Gastrocnemius medialis (tissue), 4 donors: ENCODE measurements around the gene AMBRA1. TPM values are rescaled to one million over a fixed set of nuclear protein-coding genes. Genes with fewer than 3 reads are reported as not detected.

Experiments used
- ATAC-seq, 2 donors: fragments of 150-250 bp; one replicate each; pipeline ENCODE4 v1.9.1; 2016
- DNase-seq, 2 donors: peaks; one replicate each; pipeline ENCODE4 v3.0.0-alpha.2; 2019
- H3K27ac ChIP-seq, 4 donors: fragments of 200-600 bp; sonication (generic); 1 replicate in 1 of 4; 2 replicates in 3 of 4; pipeline ENCODE4 v1.5.1; 2016 to 2018; ENCODE audit warnings: mild to moderate bottlenecking in 2 of 4, moderate library complexity in 1 of 4
- H3K27me3 ChIP-seq, 3 donors: fragments of 200-600 bp; sonication (generic) in 2 of 3; 1 replicate in 1 of 3; 2 replicates in 2 of 3; pipeline versions ENCODE4 v1.5.1 to v1.6.0; 2016 to 2019; ENCODE audit warnings: mild to moderate bottlenecking in 1 of 3, moderate library complexity in 1 of 3
- H3K36me3 ChIP-seq, 2 donors: fragments of 200-600 bp; sonication (generic) in 1 of 2; one replicate each; pipeline ENCODE4 v1.5.1; 2017 to 2018
- H3K4me1 ChIP-seq, 2 donors: fragments of 200-600 bp; sonication (generic) in 1 of 2; one replicate each; pipeline ENCODE4 v1.5.1; 2016 to 2017; ENCODE audit warnings: mild to moderate bottlenecking in 2 of 2
- H3K4me3 ChIP-seq, 4 donors: fragments of 200-600 bp; sonication (generic) in 3 of 4; 1 replicate in 1 of 4; 2 replicates in 3 of 4; pipeline ENCODE4 v1.5.1; 2016 to 2019; ENCODE audit warnings: mild to moderate bottlenecking in 2 of 4
- H3K9me3 ChIP-seq, 3 donors: fragments of 200-600 bp; sonication (generic) in 2 of 3; 1 replicate in 1 of 3; 2 replicates in 2 of 3; pipeline ENCODE4 v1.5.1; 2016 to 2019
- POLR2A ChIP-seq, 2 donors: fragments of 450-650 bp; IDR thresholded peaks; one replicate each; pipeline ENCODE4 v1.6.1; 2017; ENCODE audit warnings: antibody characterized with exemption in 2 of 2, mild to moderate bottlenecking in 2 of 2, moderate library complexity in 2 of 2
- in situ Hi-C, 4 donors: fragments of 200-750 bp; cut with MboI; loops; one replicate each; pipeline versions ENCODE4 v1.15.0 to v1.8.0; 2017; ENCODE audit warnings: low sequenced_read_pairs in 4 of 4
- intact Hi-C: fragments of 100-400 bp; cut with DNase I; formaldehyde crosslinking; loops from one replicate; pipeline ENCODE4 v1.15.1; 2023; ENCODE audit warnings: low total_unique reads
- total RNA-seq, 4 donors: library from RNA; depleted of rRNA; stranded (reverse); fragments of >200 nt; gene quantifications; one replicate each; pipeline versions ENCODE4 v1.1.0 to v1.2.3, GENCODE V29; 2016
- TF ChIP-seq, protein P1 (sequence below), 5 experiments: fragments of 450-650 bp in 3 of 5; fragments of 200-600 bp in 2 of 5; sonication (generic) in 2 of 5; IDR thresholded peaks in 4 of 5; conservative IDR thresholded peaks in 1 of 5; 1 replicate in 4 of 5; 2 replicates in 1 of 5; pipeline ENCODE4 v1.5.1; 2016 to 2019; ENCODE audit warnings: antibody characterized with exemption in 5 of 5, mild to moderate bottlenecking in 3 of 5, moderate library complexity in 3 of 5

Gene AMBRA1
- total RNA-seq, 4 donors from 2014 or later = 17.3 to 24.3 (median 20.7) TPM

DNA sequence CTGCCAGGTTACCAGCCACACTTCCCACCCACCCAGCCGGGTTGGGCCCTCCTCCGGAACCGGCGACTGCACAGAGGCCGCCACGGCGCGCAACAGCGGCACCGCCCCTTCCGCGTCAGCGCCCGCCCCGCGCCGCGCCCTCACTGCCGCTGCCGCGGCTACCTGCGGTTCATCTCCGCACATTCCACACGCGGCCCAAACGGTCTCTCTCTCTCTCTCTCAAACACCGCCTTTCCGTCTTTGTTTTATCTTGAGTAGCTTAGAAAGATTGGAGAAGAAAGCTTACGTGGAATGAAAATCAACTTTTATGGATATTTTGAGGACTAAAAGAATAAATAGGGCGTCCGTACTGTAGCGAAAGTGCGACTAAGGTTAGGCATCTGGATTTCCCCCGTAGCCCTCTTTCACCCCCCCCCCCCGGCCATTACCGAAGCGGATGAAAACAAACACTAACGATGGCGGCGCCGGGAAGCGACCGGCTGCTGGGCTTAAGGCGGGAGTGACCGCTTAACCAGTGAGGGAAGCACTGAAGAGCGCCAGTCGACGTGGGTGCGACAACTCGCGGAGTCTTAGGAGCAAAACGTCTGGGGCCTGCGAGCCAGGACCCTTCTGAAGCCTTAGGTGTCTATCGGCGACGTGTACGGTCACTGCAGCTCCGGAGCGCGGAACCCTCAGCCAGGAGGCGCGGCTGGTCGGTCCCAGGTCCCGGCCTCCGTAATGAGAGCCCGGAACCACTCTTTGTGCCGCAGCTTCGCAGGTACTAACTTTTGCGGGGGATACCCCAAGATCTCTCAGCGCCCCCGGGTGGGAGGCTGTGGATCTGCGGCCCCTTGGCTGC is 23.5 kb upstream of the AMBRA1 start, which contains the start of the genes ATG13 and HARBI1:
Gene ATG13, plus strand, starts transcription at position 420 of the 838 bp plus-strand sequence. CDS start 26,739 bp downstream, outside the sequence.
Gene HARBI1, minus strand, starts transcription at position 94 of the 838 bp plus-strand sequence. CDS start 990 bp downstream, outside the sequence.
- DNase-seq = peak; percentile 68 to 78
- TF ChIP-seq, protein P1, sequence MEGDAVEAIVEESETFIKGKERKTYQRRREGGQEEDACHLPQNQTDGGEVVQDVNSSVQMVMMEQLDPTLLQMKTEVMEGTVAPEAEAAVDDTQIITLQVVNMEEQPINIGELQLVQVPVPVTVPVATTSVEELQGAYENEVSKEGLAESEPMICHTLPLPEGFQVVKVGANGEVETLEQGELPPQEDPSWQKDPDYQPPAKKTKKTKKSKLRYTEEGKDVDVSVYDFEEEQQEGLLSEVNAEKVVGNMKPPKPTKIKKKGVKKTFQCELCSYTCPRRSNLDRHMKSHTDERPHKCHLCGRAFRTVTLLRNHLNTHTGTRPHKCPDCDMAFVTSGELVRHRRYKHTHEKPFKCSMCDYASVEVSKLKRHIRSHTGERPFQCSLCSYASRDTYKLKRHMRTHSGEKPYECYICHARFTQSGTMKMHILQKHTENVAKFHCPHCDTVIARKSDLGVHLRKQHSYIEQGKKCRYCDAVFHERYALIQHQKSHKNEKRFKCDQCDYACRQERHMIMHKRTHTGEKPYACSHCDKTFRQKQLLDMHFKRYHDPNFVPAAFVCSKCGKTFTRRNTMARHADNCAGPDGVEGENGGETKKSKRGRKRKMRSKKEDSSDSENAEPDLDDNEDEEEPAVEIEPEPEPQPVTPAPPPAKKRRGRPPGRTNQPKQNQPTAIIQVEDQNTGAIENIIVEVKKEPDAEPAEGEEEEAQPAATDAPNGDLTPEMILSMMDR (IDR thresholded peaks at IDR 0.05 in 4 of 5, conservative IDR thresholded peaks at IDR 0.05 in 1 of 5) = peak; percentile 80 to 94 (median 83)
- peak in 1 of 2 donors; percentile 80 for TF ChIP-seq POLR2A (IDR thresholded peaks at IDR 0.05)
- in situ Hi-C loops = no loop called here
- H3K27me3 ChIP-seq = no peaks in the 10 kb centered on the region
- H3K36me3 ChIP-seq = peaks cover 0 to 2% of the 10 kb centered on the region in 2 donors
- H3K27ac ChIP-seq = peak within 1 kb of the TSS; percentile 92 to 99 (median 96)
- H3K4me1 ChIP-seq = peaks cover 21 to 24% of the 10 kb centered on the region in 2 donors
- peak; percentile 92 to 94 for ATAC-seq
- no peaks in the 10 kb centered on the region for H3K9me3 ChIP-seq
- intact Hi-C loops = loop anchor here (1.0 to 2.0 kb wide), 3 partner anchors 23 to 225 kb away; partner anchors contain the start of gene AMBRA1
- H3K4me3 ChIP-seq = peak within 1 kb of the TSS; percentile 81 to 100 (median 93)

DNA sequence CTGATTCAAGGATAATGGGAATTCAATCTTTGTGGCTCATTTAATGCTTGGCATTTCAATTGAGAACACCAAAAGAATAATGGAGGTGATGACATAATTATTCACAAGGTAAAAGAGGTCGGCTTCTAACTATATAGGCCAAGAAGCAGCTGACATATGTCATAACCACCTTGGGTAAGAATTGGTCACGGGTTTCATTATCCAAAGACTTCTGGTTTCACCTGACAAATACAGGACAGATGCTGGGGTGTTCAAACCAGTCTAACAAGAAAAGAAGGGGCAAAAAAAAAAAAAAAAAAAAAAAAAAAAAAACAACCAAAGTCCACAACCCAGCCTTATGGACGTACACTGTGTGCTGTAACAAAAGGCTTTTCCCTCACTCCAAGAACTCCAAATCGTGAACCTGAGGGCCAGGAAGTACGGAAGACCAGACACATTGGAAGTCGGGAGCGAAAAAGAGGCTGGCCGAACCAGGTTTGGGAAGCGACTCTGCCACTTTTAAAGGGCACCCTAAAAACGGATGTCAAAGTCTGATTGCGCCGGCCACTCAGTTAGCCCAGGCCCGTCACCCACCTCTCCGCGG is 22.8 kb upstream of the AMBRA1 start:
- peaks cover 27 to 30% of the 10 kb centered on the region in 2 donors for H3K4me1 ChIP-seq
- no peaks in the 10 kb centered on the region for H3K9me3 ChIP-seq
- in situ Hi-C loops = no loop called here
- peak; percentile 50 to 62 for ATAC-seq
- intact Hi-C loops = loop anchor here (1.0 to 2.0 kb wide), 3 partner anchors 22 to 224 kb away; partner anchors contain the start of gene AMBRA1
- DNase-seq = no peak
- H3K36me3 ChIP-seq = no peaks in the 10 kb centered on the region
- peak in 1 of 2 donors; percentile 85 for TF ChIP-seq POLR2A (IDR thresholded peaks at IDR 0.05)
- TF ChIP-seq, protein P1 (IDR thresholded peaks at IDR 0.05 in 4 of 5, conservative IDR thresholded peaks at IDR 0.05 in 1 of 5) = no peak
- H3K27ac ChIP-seq = peak overlapping the region; percentile 92 to 99 (median 96)
- no peaks in the 10 kb centered on the region for H3K27me3 ChIP-seq
- H3K4me3 ChIP-seq = peak overlapping the region; percentile 81 to 100 (median 93)

DNA sequence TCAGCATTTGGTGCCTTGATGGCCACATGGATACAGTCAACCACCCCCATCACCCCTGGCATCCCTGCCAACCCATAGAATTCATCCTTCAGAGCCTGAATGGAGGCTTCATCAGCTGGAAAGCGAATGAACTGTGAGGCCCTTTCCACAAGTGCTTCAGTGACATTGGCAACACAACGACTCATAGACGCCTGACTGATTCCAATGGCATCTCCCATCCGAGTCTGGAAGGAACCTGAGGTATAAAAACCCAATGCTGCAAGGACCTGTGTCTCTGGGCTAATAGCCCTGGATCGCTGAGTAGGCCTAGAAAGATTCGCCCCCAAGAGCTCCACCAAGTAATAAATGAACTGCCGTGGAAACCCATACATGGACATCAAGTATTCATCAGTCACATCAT is 21.9 kb upstream of the AMBRA1 start:
- no peak for DNase-seq
- in situ Hi-C loops (no loop called here), intact Hi-C loops (loop anchor here (2.0 kb wide), 2 partner anchors 61 to 223 kb away; no protein-coding TSS in a partner anchor)
- Histone ChIP-seq H3K27me3 (no peaks in the 10 kb centered on the region), H3K4me1 (peaks cover 32 to 34% of the 10 kb centered on the region in 2 donors), H3K27ac (peak overlapping the region in 1 of 4 donors; percentile 92), H3K4me3 (no peak overlapping the region), H3K9me3 (no peaks in the 10 kb centered on the region), H3K36me3 (no peaks in the 10 kb centered on the region)
- TF ChIP-seq, protein P1 (IDR thresholded peaks at IDR 0.05 in 4 of 5, conservative IDR thresholded peaks at IDR 0.05 in 1 of 5) = no peak
- TF ChIP-seq POLR2A (IDR thresholded peaks at IDR 0.05) = no peak
- ATAC-seq = no peak

DNA sequence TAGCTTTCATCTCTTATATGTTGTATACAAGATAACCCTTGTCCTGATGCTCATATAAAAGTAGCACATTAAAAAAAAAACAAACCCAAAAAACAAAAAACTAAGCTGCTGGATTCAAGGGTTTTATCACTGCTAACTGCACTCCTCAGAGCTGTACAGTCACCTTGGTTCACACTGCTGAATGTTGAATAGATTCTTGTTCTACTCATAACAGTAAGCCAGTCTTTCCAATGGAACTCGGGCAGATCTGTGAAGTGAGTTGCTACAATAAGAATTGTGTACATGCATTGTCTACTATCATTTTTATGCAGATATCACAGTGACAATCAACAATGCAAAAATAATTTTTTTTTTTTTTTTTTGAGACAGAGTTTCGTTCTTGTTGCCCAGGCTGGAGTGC is 18.5 kb upstream of the AMBRA1 start:
- H3K27me3 ChIP-seq = no peaks in the 10 kb centered on the region
- TF ChIP-seq, protein P1 (IDR thresholded peaks at IDR 0.05 in 4 of 5, conservative IDR thresholded peaks at IDR 0.05 in 1 of 5) = no peak
- TF ChIP-seq POLR2A (IDR thresholded peaks at IDR 0.05) = no peak
- in situ Hi-C loops (no loop called here), intact Hi-C loops (no loop called here)
- H3K4me1 ChIP-seq = peaks cover 18 to 21% of the 10 kb centered on the region in 2 donors
- ATAC-seq = no peak
- no peaks in the 10 kb centered on the region for H3K9me3 ChIP-seq
- H3K27ac ChIP-seq = no peak overlapping the region
- DNase-seq = no peak
- H3K4me3 ChIP-seq = no peak overlapping the region
- no peaks in the 10 kb centered on the region for H3K36me3 ChIP-seq
